GM12891 (cell line): Measurements from ENCODE around the gene SIN3A.

ENCODE experiments used
- PAX5 ChIP-seq: IDR thresholded peaks from 2 replicates; pipeline ENCODE4 v1.6.1; 2011; ENCODE audit warnings: low read length, moderate library complexity, mild to moderate bottlenecking; ENCODE audit not compliant: insufficient read depth, severe bottlenecking
- POLR2A ChIP-seq: IDR thresholded peaks from 2 replicates; pipeline ENCODE4 v1.6.1; 2011; ENCODE audit warnings: low read depth, low read length, control low read depth
- POLR2AphosphoS5 ChIP-seq: IDR thresholded peaks from 2 replicates; pipeline ENCODE4 v1.6.1; 2011; ENCODE audit warnings: low read depth, low read length, control low read depth
- POU2F2 ChIP-seq: IDR thresholded peaks from 2 replicates; pipeline ENCODE4 v1.6.1; 2011; ENCODE audit warnings: low read depth, mild to moderate bottlenecking, control low read depth, low read length, moderate library complexity
- SPI1 ChIP-seq: IDR thresholded peaks from 2 replicates; pipeline ENCODE4 v1.6.1; 2011; ENCODE audit warnings: low read depth, low read length, control low read depth
- TAF1 ChIP-seq: IDR thresholded peaks from 2 replicates; pipeline ENCODE4 v1.6.1; 2011; ENCODE audit warnings: low read depth, low read length, control low read depth

- TF ChIP-seq POLR2A: no peak
- TF ChIP-seq POLR2AphosphoS5: no peak
- TF ChIP-seq TAF1: no peak
- no peak for TF ChIP-seq POU2F2
- TF ChIP-seq SPI1: no peak
- TF ChIP-seq PAX5: no peak
Measured at GRCh38 chr15:75431270-75431669, 20.2 kb downstream of the SIN3A start.
